HFFc6 (cell line): Measurements from ENCODE around the gene SAP30BP. TPM values are rescaled to one million over a fixed set of nuclear protein-coding genes. Genes with fewer than 3 reads are reported as not detected.

Source experiments
- DNase-seq: peaks from one replicate; pipeline ENCODE4 v3.0.0-alpha.2; 2018
- H3K27ac Mint-ChIP-seq: 2 replicates; pipeline ENCODE4 v1.8.0; 2020; ENCODE audit warnings: mild to moderate bottlenecking, mixed read lengths
- H3K27me3 Mint-ChIP-seq: 2 replicates; pipeline ENCODE4 v1.8.0; 2021; ENCODE audit warnings: mild to moderate bottlenecking, moderate library complexity, mixed read lengths; ENCODE audit not compliant: insufficient read depth
- H3K36me3 Mint-ChIP-seq: 2 replicates; pipeline ENCODE4 v1.8.0; 2021; ENCODE audit warnings: low read depth, mixed read lengths
- H3K4me1 Mint-ChIP-seq: 2 replicates; pipeline ENCODE4 v1.8.0; 2020; ENCODE audit warnings: low read depth, mixed read lengths
- H3K4me3 Mint-ChIP-seq: 2 replicates; pipeline ENCODE4 v1.8.0; 2020; ENCODE audit warnings: mild to moderate bottlenecking, moderate library complexity, mixed read lengths
- H3K9me3 Mint-ChIP-seq: 2 replicates; pipeline ENCODE4 v1.8.0; 2020; ENCODE audit warnings: mild to moderate bottlenecking, mixed read lengths
- CTCF ChIP-seq: fragments of 200-600 bp; sonication (generic); IDR thresholded peaks from 2 replicates; pipeline ENCODE4 v1.5.0; 2021; ENCODE audit warnings: antibody characterized with exemption, mild to moderate bottlenecking
- total RNA-seq, 6 experiments: library from RNA; stranded (reverse); fragmentation: NEBNext Ultra II Directional; extraction: Animal tissue kit (Norgen Biotek cat#: 25700); gene quantifications; 2 replicates in 1 of 6; 3 replicates in 5 of 6; pipeline ENCODE4 v1.2.3, GENCODE V29; 2021

Gene SAP30BP
- total RNA-seq, 6 experiments from 2014 or later, result 68.4 to 81.5 (median 71.4) TPM

- Mint-ChIP-seq H3K36me3 (peaks cover 47% of the 10 kb centered on the region), H3K27ac (peak overlapping the region; percentile 96), H3K4me1 (peaks cover 48% of the 10 kb centered on the region), H3K4me3 (no peak overlapping the region), H3K9me3 (no peaks in the 10 kb centered on the region), H3K27me3 (no peaks in the 10 kb centered on the region; the same call in 1 of the 2 replicates)
- no peak for TF ChIP-seq CTCF
- DNase-seq, result no peak
These were observed 34.1 kb downstream of the SAP30BP start for GRCh38 chr17:75701288-75701687.

GRCh38 chr17:75703191-75703590, 36.1 kb downstream of the SAP30BP start:
- TF ChIP-seq CTCF, result no peak
- H3K27ac Mint-ChIP-seq, result peak overlapping the region; percentile 53; the same call in 1 of the 2 replicates
- no peak for DNase-seq
- no peak overlapping the region for H3K4me3 Mint-ChIP-seq
- peaks cover 4% of the 10 kb centered on the region; the same call in 1 of the 2 replicates for H3K27me3 Mint-ChIP-seq
- peaks cover 50% of the 10 kb centered on the region for H3K36me3 Mint-ChIP-seq
- H3K4me1 Mint-ChIP-seq, result peaks cover 45% of the 10 kb centered on the region
- no peaks in the 10 kb centered on the region for H3K9me3 Mint-ChIP-seq

GRCh38 chr17:75703591-75703990, 36.5 kb downstream of the SAP30BP start:
- Mint-ChIP-seq H3K27me3 (peaks cover 4% of the 10 kb centered on the region), H3K27ac (peak overlapping the region; percentile 53), H3K4me1 (peaks cover 44% of the 10 kb centered on the region), H3K36me3 (peaks cover 54% of the 10 kb centered on the region), H3K9me3 (no peaks in the 10 kb centered on the region), H3K4me3 (no peak overlapping the region)
- DNase-seq, result no peak
- no peak for TF ChIP-seq CTCF

GRCh38 chr17:75704963-75705875, 38.1 kb downstream of the SAP30BP start:
- no peak overlapping the region for H3K4me3 Mint-ChIP-seq
- DNase-seq, result no peak
- TF ChIP-seq CTCF, result no peak
- no peak overlapping the region for H3K27ac Mint-ChIP-seq
- H3K4me1 Mint-ChIP-seq, result peaks cover 32% of the 10 kb centered on the region
- peaks cover 4% of the 10 kb centered on the region for H3K27me3 Mint-ChIP-seq
- no peaks in the 10 kb centered on the region for H3K9me3 Mint-ChIP-seq
- peaks cover 51% of the 10 kb centered on the region for H3K36me3 Mint-ChIP-seq

GRCh38 chr17:75706042-75706728, 39.0 kb downstream of the SAP30BP start:
- H3K27me3 Mint-ChIP-seq, result peaks cover 6% of the 10 kb centered on the region
- H3K36me3 Mint-ChIP-seq, result peaks cover 51% of the 10 kb centered on the region
- no peak overlapping the region for H3K4me3 Mint-ChIP-seq
- peak; percentile 30; the same call in 1 of the 2 replicates for TF ChIP-seq CTCF
- no peak overlapping the region for H3K27ac Mint-ChIP-seq
- H3K4me1 Mint-ChIP-seq, result peaks cover 23% of the 10 kb centered on the region
- DNase-seq, result no peak
- H3K9me3 Mint-ChIP-seq, result no peaks in the 10 kb centered on the region
